CD4-positive, alpha-beta T cell treated with Interleukin-12 subunit alpha and Interleukin-12 subunit beta, for 1 hour (primary cell): ENCODE results near the gene NAPG.
"Not testable (repeated sequence)": the region's sequence is repeated elsewhere in the genome, so short reads cannot be mapped to it uniquely, and the experiment has no call there.

Experiments
- DNase-seq: peaks from one replicate; pipeline ENCODE4 v3.0.0-alpha.2; 2020

Gene NAPG

GRCh38 chr18:10525697-10526560 lies at the start of gene NAPG:
Gene NAPG (plus strand): TSS chr18:10526027. CDS start chr18:10526103, 76 bp downstream.
- peak; percentile 94 for DNase-seq

GRCh38 chr18:10476338-10476791 lies 49.5 kb upstream of the NAPG start:
- DNase-seq = no peak

GRCh38 chr18:10477121-10477862 lies 48.5 kb upstream of the NAPG start:
- no peak for DNase-seq

- no peak for DNase-seq
Observed at GRCh38 chr18:10477863-10478260, 48.0 kb upstream of the NAPG start.

DNA sequence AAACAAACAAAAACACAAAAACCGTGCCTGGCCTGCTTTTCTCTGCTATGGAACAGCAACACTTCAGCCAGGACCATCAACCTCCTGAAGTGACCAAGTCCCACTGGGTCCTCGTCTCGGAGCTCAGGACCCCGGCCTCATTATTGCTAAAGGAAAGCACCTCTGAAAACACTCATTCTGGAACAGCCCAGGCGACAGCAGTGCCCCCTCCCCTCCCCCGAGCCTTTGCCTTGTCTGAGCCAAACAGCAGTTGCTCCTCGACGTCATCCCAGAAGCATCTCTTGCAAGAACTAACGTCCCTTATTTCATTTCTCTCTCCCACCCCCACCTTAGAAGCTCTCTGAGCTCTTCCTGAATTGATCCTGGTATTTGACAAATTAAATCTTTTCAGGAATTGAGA lies 44.0 kb upstream of the NAPG start:
- no peak for DNase-seq

GRCh38 chr18:10482363-10482984 lies 43.4 kb upstream of the NAPG start:
- DNase-seq = no peak

GRCh38 chr18:10482985-10483949 lies 42.6 kb upstream of the NAPG start:
- no peak for DNase-seq

DNA sequence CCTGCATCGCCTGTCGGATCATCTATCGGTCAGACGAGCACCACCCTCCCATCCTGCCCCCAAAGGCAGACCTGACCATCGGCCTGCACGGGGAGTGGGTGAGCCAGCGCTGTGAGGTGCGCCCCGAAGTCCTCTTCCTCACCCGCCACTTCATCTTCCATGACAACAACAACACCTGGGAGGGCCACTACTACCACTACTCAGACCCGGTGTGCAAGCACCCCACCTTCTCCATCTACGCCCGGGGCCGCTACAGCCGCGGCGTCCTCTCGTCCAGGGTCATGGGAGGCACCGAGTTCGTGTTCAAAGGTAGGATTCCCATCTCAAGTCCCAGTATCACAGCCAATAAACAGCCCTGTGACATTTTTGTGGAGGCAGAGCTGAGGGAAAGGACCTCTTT lies 40.4 kb upstream of the NAPG start:
- no peak for DNase-seq

DNA sequence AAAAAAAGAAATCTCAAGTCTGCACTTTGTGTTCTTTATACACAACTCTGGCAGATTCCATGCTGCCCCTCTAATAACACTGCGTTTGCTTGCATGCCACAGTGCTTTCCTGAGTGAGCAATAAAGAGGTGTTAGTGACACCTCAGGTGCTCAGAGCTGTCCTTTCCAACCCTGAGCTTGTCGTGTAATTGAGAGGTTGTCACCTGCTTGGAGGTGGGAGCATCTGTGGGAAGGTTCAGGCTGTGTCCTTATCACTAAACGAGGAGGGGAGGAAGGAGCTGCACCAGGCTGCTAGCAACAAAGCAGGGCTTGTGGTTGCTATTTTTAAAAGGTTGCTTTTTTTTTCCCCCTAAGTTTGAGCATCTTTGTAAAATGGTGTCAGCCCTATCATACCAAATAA lies 39.5 kb upstream of the NAPG start:
- DNase-seq = no peak

GRCh38 chr18:10487154-10487553 lies 38.7 kb upstream of the NAPG start:
- DNase-seq = no peak

GRCh38 chr18:10488017-10488416 lies 37.8 kb upstream of the NAPG start:
- DNase-seq = no peak

- DNase-seq = peak; percentile 52
Observed at GRCh38 chr18:10490401-10491165, 35.2 kb upstream of the NAPG start.

- no peak for DNase-seq
Observed at GRCh38 chr18:10495936-10496335, 29.9 kb upstream of the NAPG start.

GRCh38 chr18:10497206-10497749 lies 28.5 kb upstream of the NAPG start:
- DNase-seq = no peak

GRCh38 chr18:10499230-10499629 lies 26.6 kb upstream of the NAPG start:
- no peak for DNase-seq

DNA sequence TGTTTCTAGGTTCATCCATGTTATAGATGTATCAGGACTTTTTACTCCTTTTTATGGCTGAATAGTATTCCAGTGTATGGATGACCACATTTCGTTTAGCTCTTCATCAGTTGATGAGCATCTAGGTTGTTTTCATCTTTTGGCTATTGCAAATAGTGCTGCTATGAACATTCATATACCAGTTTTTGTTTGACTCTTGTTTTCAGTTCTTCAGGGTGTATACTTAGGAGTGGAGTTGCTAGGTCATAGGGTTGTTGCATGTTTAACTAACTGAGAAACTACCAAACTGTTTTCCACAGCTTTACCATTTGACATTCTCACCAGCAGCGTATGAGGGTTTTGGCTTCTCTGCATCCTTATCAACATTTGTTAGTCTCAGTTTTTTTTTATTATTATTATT lies 25.8 kb upstream of the NAPG start:
- DNase-seq = no peak

- DNase-seq = no peak
Observed at GRCh38 chr18:10504723-10505122, 21.1 kb upstream of the NAPG start.

- DNase-seq = not testable (repeated sequence)
Observed at GRCh38 chr18:10505892-10506291, 19.9 kb upstream of the NAPG start.

GRCh38 chr18:10508591-10508990 lies 17.2 kb upstream of the NAPG start:
- DNase-seq = no peak

- DNase-seq = no peak
Observed at GRCh38 chr18:10511236-10511635, 14.6 kb upstream of the NAPG start.

GRCh38 chr18:10514082-10514481 lies 11.7 kb upstream of the NAPG start:
- no peak for DNase-seq
